GM10266 (cell line): Measurements from ENCODE around the gene KCNJ18.
"Not testable (repeated sequence)": the region's sequence is repeated elsewhere in the genome, so short reads cannot be mapped to it uniquely, and the experiment has no call there.

Source experiments
- DNase-seq: peaks from one replicate; pipeline ENCODE4 v3.0.0; 2012; ENCODE audit errors: extremely low spot score
- TF ChIP-seq, protein P1 (sequence below): IDR thresholded peaks from 2 replicates; pipeline ENCODE4 v1.5.1; 2012; ENCODE audit warnings: mild to moderate bottlenecking, low read depth; ENCODE audit not compliant: control insufficient read depth, insufficient read depth; ENCODE audit errors: missing control alignments

The KCNJ18 gene

DNA sequence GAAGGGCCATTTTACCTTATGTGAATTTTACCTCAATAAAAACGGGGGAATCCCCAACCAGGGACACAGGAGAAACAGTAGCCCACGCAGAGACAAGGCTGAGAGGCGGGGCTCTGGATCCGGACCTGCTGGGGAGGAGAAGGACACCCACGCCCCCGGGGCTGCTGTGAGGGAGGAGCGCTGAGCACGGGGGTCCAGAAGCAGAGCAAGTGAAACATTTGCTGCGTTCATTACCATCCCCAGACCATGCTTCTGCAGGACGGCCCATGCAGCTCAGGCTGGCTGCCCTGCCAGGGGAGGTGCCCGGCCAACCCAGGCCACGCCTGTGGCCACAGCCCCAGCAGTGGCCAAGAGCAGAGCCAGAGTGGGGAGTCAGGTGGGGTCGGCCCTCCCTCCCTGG is 50.0 kb downstream of the KCNJ18 start:
- DNase-seq = no peak
- TF ChIP-seq, protein P1, sequence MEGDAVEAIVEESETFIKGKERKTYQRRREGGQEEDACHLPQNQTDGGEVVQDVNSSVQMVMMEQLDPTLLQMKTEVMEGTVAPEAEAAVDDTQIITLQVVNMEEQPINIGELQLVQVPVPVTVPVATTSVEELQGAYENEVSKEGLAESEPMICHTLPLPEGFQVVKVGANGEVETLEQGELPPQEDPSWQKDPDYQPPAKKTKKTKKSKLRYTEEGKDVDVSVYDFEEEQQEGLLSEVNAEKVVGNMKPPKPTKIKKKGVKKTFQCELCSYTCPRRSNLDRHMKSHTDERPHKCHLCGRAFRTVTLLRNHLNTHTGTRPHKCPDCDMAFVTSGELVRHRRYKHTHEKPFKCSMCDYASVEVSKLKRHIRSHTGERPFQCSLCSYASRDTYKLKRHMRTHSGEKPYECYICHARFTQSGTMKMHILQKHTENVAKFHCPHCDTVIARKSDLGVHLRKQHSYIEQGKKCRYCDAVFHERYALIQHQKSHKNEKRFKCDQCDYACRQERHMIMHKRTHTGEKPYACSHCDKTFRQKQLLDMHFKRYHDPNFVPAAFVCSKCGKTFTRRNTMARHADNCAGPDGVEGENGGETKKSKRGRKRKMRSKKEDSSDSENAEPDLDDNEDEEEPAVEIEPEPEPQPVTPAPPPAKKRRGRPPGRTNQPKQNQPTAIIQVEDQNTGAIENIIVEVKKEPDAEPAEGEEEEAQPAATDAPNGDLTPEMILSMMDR = no peak

DNA sequence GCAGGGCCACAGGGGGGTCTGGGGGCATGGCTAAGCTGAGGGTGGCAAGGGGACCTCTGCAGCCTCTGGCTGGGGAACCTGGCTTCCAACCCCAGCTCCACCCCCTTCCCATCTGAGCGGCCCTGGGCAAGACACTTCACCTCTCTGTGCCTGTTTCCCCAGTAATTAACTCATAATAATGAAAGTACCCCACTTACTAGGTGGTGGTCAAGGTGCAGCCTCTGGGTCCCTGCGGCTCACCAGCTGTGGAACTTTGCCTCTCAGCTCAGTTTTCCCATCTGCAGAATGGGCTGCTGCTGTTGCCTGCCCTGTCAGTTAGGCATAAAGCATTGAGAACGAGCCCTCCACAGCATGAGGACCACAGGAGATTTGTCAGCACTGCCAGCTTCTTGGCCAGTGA is 51.8 kb downstream of the KCNJ18 start:
- not testable (repeated sequence) for DNase-seq

DNA sequence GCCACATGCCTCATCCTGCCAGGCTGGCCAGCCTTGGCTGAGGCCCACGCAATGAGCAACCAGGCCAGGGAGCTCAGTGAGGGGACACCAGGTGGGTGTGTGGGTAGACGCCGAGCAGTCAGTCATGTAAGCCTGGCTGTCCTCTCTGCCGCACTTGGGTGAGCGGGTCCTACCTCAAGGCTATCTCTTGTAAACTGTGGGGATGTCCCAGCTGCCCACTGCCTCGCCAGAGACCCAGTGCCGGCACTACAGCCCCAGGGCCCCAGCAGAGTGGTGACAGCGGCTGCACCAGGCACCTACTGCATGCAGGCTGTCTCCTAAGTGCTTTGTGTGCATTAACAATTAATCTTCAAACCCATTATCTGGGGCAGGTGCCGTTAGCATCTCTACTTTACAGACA is 52.3 kb downstream of the KCNJ18 start:
- not testable (repeated sequence) for DNase-seq

DNA sequence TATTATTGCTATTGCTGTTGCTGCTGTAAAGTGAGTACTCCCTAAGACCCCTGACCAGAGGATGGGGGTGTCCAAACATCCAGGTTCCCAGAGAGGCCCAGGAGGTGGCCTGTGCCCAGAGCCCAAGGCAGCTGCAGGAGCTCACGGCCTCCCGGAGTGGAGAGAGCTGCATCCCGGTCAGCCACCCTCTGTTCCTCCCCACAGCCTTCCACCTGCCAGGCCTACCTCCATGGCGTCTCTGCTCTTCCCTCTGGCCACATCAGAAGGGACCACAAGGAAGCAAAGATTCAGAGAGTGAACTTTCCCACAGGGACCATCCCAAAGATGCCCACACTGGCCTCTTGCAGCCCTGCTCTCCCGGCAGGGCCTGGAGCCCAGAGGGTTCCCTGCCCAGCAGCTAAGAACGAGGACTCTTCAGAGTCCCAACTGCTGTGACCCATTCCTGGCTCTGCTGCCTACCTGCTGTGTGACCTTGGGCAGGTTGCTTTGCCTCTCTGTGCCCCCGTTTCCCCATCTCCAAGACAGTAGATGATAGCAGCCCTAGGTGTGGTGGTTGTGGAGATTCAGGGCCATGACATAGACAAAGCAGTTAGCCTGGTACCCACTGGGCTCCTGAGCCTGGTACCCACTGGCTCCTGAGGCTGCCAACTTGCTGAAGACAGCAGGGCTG is 53.2 kb downstream of the KCNJ18 start:
- DNase-seq = not testable (repeated sequence)

DNA sequence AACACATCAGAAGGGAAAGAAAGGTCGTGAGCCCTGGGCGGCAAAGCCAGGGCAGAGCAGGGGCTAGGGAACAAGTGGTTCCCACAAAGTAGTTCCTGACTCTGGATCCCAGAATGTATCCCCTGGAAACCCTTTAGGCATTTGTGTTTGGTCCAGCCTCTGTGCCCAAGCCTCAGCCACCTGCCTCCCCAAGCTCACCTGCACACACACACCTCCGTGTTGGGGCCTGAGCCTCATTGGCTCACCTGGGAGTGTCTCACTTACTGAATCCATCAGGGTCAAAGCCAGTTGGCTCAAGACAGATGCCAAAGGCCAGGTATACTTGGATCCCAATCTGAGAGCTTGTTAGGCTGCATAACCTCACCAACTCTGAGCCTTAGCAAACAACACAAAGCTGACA is 54.1 kb downstream of the KCNJ18 start:
- not testable (repeated sequence) for DNase-seq

DNA sequence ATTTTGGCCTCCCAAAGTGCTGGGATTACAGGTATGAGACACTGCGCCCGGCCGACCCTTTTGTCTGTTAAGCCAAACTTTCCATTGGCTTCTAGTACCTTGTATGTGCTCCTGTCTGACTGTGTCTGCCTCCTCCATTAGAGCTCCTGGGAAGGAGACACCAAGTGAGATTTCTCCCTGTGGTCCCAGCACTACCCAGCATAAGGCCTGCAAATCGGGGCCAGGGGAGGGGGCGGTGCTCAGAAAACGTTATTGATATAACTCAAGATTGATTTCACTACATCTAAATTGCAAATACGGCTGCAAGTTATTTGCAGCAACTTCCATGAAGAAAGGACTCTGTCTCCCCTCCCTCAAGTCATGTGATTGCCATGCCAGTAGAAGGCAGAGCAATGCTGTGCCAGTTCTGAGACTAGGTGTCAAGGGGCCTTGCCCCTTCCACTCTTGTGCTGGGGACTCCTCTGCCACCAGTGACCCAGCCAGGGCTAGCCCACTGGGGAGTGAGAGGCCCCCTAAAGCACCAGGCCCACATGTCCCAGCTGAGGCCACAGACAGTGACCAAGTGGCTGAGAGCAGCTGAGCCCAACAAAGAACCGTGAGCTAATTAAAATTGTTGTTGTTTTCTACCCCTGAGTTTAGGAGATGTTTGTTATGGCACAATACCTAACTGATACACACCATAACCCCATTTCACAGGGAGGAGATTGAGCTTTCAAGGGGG is 55.0 kb downstream of the KCNJ18 start:
- DNase-seq = not testable (repeated sequence)

DNA sequence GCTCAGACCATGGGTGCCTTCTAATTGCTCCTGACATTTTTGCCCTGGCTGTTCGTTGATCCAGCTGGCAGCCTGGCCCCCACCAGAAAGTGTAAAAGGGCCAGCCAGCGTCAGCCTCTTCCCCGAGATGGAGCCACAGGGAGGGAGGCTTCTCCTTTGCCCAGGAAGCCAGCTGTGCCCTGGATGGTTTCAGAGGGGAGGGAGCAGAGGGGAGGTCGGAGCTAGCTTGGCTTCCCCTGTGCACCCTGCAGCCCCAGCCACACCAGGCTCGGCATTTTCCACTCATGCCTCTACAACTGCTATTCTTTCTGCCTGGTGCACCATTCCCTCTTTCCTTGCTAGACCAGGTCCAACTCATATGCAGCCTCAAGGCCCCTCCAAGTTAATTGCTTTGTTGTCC is 56.4 kb downstream of the KCNJ18 start:
- DNase-seq = not testable (repeated sequence)

DNA sequence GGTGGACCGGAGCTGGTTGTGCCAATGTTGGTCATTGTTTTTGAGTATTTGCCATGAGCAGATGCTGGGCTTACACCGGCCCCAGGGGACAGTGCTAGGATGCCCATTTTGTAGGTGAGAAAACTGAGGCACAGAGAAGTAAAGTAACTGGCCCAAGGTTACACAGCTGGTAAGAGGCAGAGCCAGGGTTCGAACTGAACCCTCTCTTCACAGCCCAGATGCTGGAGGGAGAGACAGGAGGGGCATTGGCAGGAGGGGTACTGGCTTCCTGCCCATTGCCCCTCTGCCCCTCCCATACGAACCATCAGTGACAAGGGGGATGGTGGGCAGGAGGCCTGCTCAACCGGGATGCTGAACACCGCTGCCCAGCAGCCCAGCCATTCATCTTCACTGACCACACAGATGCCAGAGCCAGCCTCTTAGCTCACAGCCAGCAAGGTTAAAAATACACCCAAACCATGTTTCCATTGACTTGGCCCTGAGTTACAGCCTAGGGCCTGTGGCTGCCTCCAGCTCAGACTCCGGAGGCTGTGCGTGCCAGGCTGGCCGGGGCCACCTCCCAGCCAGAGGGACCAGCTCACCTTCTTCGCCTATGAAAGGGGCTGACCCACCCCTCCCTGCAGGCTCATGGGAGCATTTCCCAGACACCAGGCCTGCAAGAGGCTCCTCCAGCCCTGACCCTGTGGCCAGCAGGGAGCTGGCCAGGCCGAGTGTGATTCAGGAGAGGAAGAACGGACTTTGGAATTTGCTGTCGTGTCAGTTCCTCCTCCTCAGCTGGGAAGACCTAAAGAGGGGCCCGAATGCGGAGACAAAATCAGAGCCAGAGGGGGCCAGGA is 57.6 kb downstream of the KCNJ18 start:
- DNase-seq = not testable (repeated sequence)

DNA sequence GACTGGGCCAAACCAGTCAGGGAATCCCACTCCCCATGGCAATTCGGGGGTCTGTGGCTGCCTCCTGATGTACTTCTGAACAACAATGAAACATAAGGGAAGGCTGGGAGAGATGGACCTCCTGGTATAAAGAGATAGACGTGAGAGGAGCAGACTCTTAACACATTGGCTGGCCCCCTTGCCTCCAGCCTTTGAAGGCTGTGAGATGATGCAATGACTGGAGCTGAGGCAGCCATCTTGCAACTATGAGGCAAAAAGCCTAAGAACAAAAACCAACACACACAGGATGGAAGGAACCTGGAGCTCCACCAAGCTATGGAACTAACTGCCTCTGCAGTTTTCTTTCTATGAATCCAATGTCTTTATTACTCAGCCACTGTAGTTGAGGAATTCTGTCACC is 58.8 kb downstream of the KCNJ18 start:
- not testable (repeated sequence) for DNase-seq
